Ovary (tissue), 3 donors: ENCODE data around the gene GDF7.

Source experiments
- POLR2A ChIP-seq: fragments of 450-650 bp; IDR thresholded peaks from one replicate; pipeline ENCODE4 v1.6.1; 2017; ENCODE audit warnings: antibody characterized with exemption, mild to moderate bottlenecking, moderate library complexity
- TF ChIP-seq, protein P1 (sequence below), 3 donors: fragments of 450-650 bp in 2 of 3; fragments of 200-600 bp in 1 of 3; IDR thresholded peaks; one replicate each; pipeline versions ENCODE4 v1.5.1 to v1.8.0; 2016 to 2022; ENCODE audit warnings: antibody characterized with exemption in 3 of 3, mild to moderate bottlenecking in 1 of 3
- donor health status: DM: no; HTN: no; CAD: no.

DNA sequence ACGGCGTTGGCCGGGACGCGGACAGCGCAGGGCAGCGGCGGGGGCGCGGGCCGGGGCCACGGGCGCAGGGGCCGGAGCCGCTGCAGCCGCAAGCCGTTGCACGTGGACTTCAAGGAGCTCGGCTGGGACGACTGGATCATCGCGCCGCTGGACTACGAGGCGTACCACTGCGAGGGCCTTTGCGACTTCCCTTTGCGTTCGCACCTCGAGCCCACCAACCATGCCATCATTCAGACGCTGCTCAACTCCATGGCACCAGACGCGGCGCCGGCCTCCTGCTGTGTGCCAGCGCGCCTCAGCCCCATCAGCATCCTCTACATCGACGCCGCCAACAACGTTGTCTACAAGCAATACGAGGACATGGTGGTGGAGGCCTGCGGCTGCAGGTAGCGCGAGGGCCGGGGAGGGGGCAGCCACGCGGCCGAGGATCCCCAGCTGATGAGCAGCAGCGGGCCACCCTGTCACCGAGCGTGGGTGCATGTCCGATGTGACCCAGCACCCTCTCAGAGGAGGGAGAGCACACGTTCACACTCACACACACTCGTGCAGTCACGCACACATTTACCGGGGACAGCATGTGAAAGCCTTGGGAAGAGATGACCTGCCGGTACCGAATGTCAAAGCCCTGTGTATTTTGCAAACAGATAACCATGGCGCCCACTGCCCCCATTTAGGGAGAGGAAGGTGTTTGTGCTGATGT lies 4.2 kb downstream of the GDF7 start:
- TF ChIP-seq, protein P1, sequence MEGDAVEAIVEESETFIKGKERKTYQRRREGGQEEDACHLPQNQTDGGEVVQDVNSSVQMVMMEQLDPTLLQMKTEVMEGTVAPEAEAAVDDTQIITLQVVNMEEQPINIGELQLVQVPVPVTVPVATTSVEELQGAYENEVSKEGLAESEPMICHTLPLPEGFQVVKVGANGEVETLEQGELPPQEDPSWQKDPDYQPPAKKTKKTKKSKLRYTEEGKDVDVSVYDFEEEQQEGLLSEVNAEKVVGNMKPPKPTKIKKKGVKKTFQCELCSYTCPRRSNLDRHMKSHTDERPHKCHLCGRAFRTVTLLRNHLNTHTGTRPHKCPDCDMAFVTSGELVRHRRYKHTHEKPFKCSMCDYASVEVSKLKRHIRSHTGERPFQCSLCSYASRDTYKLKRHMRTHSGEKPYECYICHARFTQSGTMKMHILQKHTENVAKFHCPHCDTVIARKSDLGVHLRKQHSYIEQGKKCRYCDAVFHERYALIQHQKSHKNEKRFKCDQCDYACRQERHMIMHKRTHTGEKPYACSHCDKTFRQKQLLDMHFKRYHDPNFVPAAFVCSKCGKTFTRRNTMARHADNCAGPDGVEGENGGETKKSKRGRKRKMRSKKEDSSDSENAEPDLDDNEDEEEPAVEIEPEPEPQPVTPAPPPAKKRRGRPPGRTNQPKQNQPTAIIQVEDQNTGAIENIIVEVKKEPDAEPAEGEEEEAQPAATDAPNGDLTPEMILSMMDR (IDR thresholded peaks at IDR 0.05): no peak
- TF ChIP-seq POLR2A: no peak
